Measurements from ENCODE around the gene PTCHD1. TPM values are rescaled to one million over a fixed set of nuclear protein-coding genes. Genes with fewer than 3 reads are reported as not detected.

The PTCHD1 gene
- 0.32 TPM for polyA plus RNA-seq (ENCODE audit: insufficient read length)

- DNase-seq, result no peak
Observed at GRCh38 chrX:23334848-23335599, at the start of gene PTCHD1. Gene PTCHD1 (plus strand): TSS chrX:23334849. CDS start chrX:23334876, 27 bp downstream.

DNA sequence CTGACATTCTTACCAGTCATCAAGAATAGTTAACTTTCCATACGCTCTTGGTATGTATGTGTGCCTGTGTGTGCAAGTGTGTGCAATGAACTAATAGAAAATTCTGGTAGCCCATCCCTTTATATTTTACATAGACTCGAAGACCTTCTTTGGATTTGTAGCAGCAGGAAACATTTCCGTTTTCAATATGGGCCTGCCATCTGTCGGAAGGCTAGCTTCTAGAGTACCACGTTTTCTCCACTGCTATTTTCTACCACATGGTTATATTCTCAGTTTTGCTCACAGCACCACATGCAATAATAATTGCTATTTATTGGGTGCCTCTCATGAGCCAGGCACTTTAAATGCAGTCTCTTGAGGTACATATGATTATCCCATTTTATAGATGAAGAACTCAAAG lies 47.9 kb upstream of the PTCHD1 start:
- no peak for DNase-seq

- no peak for DNase-seq
Observed at GRCh38 chrX:23287191-23287725, 47.4 kb upstream of the PTCHD1 start.

- no peak for DNase-seq
Observed at GRCh38 chrX:23292354-23292987, 42.2 kb upstream of the PTCHD1 start.

DNA sequence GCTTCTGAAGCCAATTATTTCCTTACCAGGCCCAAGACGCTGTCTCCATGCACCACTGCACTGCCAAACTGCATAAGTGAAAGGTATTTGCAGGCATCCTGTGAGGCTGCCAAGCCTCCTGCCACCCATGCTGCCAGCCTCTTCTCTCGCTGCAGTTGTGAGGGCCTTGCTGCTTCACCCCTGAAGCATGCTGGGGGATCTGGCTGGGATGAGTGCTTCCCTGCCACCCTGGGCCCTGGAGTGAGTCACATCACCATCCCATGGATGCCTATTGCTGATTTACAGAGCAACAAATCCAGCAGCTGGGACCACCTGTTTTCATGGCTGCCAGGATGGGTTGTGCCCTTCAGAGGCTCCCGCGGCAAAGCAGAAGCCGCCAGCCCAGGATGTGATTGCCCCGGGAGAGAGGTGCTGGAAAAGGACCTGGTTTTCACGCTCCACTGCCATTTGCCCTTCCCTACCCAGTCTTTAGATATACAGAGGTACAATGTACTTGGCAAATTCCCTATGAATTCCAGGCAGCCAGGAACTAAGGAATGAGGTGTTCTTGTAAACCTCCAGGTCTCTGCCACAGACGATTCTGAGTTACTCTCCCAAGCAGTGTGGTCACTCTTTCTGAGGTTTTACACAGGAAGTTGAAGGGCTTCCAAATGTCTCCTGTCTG lies 41.5 kb upstream of the PTCHD1 start:
- DNase-seq, result peak; percentile 25

DNA sequence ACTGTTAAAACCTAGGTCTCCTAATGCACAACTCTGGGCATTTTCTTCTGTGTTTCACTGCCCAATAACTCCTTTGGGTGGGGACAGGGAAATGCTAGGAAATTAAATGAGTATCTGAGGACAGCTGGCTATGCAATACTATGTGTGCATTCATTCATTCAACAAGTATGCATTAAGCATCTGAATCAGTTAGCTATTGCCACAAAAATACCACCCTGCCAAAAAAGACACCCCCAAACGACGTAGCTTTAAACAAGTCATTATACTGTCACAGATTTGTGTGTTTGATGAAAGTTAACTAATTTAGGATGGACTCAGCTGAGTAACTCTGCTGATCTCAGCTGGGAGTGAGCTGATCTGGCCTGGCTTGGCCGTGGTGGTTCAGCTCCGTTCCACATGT lies 29.8 kb upstream of the PTCHD1 start:
- DNase-seq, result no peak

- DNase-seq, result no peak
Observed at GRCh38 chrX:23311731-23312130, 22.9 kb upstream of the PTCHD1 start.

DNA sequence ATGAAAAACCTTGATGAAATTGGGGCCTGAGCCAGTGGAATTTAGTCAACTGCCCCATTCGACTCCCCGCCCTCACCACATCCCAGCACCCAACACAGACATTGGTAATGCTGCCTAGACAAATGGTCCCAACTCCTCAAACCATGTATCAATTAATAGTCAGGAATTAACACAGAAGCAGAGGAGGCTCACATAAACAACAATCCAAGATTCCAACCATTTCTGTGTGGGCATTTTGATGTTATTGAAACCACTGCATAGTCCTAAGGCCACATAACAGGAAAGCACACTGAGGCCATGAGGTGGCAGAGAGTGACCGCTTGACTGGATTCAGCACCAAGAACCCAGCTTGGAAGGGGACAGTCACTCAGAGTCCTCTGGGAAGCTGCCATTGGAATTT lies 22.5 kb upstream of the PTCHD1 start:
- no peak for DNase-seq

DNA sequence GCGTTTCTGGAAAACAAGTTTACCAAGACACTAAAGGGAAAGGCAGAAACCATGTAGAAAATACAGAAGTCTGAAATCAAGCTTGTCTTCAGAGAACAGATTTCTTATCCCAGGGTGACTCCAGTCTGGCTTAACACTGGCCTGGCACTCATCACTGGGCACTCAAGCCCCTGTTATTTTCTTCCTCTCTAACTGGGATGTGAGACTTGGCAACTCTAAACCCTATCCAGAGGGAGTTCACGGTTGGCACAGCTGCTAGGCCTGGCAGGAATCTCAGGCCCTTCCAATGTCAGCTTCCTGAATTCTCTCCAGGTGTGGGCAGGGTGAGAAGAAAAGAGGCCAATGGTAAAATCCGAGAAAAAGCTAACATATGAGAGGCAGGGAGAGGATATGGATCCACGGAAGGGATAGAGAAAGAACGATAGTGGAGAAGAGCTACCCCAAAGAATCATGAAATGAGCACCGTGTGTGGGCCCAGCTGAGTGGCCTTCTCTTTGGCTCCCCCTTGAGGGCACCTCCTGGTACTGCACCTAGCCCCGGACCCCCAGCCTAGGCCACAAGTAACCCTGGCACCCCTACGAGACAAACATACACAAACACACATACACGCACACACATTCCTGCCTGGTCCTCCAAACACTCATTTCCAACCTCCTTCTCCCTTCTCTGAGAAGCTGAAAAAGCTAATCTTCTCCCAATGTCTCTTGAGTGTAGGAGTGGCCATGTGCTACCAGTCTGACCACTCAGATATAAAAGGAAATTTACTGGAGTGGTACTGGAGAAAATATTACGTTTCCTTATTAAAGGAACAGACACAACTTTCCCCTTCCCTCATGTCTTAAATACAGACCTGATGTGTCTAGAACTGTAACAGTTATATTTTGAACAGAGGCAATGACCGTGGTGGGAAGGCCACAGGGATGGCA lies 16.6 kb upstream of the PTCHD1 start:
- DNase-seq, result no peak

DNA sequence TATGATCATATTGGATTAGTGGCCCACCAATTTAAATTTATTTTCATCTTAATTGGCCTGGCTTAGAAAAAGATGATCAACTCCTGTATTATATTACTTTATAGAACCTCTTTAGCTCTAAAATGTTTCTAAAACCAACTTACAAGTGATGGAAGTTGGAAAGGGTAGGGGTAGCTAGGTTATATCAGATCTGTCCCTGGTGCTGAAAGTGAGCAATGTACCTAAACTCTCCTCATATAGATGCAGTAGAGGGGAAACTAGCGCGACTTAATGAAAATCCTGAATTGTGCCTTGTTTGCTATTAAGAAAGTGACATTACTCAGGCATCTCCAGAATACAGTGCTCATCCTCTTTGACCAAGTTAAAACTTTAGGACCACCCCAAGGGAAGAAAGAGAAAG lies 7.5 kb upstream of the PTCHD1 start:
- no peak for DNase-seq

- DNase-seq, result no peak
Observed at GRCh38 chrX:23331701-23332100, 2.9 kb upstream of the PTCHD1 start.

- DNase-seq, result no peak
Observed at GRCh38 chrX:23332101-23332887, 2.4 kb upstream of the PTCHD1 start.

DNA sequence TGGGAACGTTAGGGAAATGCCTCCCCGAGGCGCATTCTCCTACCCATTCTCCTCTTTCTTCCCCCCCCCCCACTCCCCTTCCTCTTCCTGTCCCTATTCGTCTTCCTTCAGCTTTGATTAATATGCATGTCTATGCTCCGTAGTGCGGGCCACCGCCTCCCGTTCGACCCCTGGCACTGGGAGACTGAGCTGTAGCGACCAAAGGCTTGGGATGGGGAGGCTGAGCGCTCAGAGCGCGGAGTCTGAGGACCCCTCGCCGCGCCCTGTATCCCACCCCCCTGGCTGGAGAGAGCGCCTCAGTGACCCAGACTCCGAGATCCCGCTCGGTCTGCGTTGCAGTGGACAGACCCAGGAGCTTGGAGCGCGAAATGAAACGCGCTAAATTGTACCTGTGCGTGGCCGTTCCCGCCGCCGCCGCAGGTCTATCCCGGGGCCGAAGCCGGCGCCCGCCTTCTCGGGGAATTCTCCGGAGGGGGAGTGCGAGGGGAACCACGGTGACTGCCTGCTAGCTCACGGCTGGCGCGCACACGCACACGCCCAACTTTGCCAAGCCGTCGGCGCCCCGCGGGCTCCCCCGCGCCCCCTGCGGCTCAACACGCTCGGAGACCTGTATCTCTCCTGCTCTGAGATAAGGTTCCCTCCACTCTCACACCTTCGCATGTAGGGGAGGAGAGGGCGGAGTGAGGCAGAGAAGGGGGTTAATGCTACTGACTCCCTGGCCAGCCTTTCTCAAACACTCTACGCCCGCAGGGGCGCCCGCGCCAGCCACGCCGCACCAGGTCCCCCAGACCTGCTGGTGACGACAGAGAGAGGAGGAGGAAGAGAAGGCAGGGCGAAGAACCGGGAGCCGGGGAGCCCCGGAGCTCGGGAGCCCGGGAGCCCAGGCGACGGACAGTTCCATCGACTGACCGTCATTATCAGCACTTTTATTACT lies 1.5 kb upstream of the PTCHD1 start:
- no peak for DNase-seq

- no peak for DNase-seq
Observed at GRCh38 chrX:23333842-23334520, 668 bp upstream of the PTCHD1 start.

GRCh38 chrX:23334521-23334847 lies 165 bp upstream of the PTCHD1 start:
- DNase-seq, result no peak

GRCh38 chrX:23338334-23338733 lies 3.7 kb downstream of the PTCHD1 start:
- DNase-seq, result no peak

DNA sequence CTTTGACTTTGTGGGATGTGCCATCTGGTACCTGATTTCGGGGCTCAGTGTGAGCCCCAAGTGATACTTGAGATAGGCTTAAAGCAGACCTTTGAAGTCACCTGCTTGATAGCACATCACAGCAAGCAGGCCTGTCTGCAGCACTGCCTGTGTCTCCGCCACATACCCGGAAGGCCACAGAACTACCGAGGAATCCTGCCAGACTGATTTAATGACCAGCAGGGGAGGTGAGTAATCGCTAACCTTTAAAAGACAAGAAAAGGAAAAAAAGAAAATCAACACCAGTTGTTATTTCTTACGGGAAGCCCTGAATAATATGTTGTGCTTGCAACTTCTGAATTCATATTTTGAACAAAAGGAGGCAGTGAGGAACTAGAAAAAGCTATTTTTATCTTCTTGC lies 6.8 kb downstream of the PTCHD1 start:
- DNase-seq, result no peak

DNA sequence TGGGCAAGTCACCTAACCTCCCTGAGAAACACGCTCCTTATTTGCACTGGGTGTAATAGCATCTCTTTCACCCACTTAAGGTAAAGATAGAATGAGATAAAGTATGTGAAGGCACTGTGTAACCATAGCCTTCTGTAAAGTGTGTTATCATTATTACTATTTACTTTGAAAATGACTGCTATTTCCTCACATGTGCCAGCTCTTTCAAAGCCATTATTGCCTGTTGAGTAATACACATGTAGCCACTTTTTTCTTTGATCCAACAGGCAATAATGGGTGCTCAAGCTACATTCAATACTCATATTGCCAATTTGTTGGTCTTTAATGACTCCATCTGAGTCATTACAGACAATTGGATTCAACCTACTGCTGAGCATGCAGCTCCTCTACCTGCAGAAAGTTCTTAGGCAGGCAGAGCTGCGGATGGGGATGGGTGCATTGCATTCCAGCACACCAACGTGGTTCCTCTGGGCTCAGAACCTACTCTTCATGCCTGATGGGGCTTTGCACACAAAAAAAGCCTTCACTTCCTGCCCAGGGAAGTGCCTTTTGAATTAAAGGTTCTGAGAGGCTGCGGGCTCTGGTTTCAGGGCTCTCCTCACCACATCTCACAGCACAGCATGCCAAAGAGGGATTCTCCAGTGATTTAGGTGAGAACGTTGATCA lies 9.7 kb downstream of the PTCHD1 start:
- DNase-seq, result no peak

DNA sequence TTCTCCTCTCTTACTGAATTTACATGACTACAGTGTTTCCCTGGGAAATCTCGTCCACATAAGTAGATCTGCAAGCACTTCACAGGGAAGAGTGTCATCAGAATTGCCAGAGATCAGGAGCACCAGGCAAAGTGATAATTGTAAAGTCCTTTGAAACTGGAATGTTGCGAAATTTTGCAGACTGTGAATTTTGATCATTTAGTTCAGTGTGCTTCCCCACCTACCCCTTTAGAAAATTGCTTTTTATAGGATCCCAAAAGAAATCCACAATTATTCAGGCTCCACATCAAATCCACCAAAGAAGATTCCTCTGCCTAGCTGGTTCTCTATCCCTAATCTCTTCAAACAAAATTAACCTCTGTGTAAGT lies 10.2 kb downstream of the PTCHD1 start:
- DNase-seq, result no peak

Measured in hindlimb muscle (tissue), 1 donor.